Prostate gland (tissue), 2 donors: Measurements from ENCODE around the gene PSORS1C1. TPM values are rescaled to one million over a fixed set of nuclear protein-coding genes. Genes with fewer than 3 reads are reported as not detected.
A peak's percentile ranks its signal among the peaks of the same experiment; 100 is the strongest.

Experiments
- DNase-seq: peaks from one replicate; pipeline ENCODE4 v3.0.0-alpha.2; 2019; ENCODE audit warnings: low spot score
- H3K27ac ChIP-seq, 2 donors: fragments of 200-600 bp; sonication (generic); 2 replicates each; pipeline ENCODE4 v1.5.1; 2017 to 2019
- H3K27me3 ChIP-seq: fragments of 200-600 bp; sonication (generic); replicated peaks from 2 replicates; pipeline ENCODE4 v1.5.1; 2019; ENCODE audit not compliant: insufficient read depth
- H3K36me3 ChIP-seq, 2 donors: fragments of 200-600 bp; sonication (generic); 1 replicate in 1 of 2; 2 replicates in 1 of 2; pipeline versions ENCODE4 v1.5.1 to v1.8.1; 2017 to 2019
- H3K4me1 ChIP-seq: fragments of 200-600 bp; sonication (generic); replicated peaks from 2 replicates; pipeline ENCODE4 v1.5.1; 2019
- H3K4me3 ChIP-seq, 2 donors: fragments of 200-600 bp; sonication (generic); 2 replicates each; pipeline ENCODE4 v1.5.1; 2017 to 2019
- H3K9me3 ChIP-seq: fragments of 200-600 bp; sonication (generic); 2 replicates; pipeline ENCODE4 v1.5.1; 2017
- CTCF ChIP-seq, 4 experiments: fragments of 200-600 bp in 2 of 4; fragments of 450-650 bp in 2 of 4; sonication (generic) in 2 of 4; IDR thresholded peaks; 1 replicate in 3 of 4; 2 replicates in 1 of 4; pipeline ENCODE4 v1.5.1; 2016 to 2019; ENCODE audit warnings: antibody characterized with exemption in 4 of 4, mild to moderate bottlenecking in 2 of 4, moderate library complexity in 2 of 4
- POLR2A ChIP-seq: fragments of 450-650 bp; IDR thresholded peaks from one replicate; pipeline ENCODE4 v1.6.1; 2016; ENCODE audit warnings: antibody characterized with exemption, mild to moderate bottlenecking
- POLR2AphosphoS5 ChIP-seq: sonication (generic); formaldehyde crosslinking; IDR thresholded peaks from one replicate; pipeline ENCODE4 v1.6.1; 2017; ENCODE audit warnings: antibody characterized with exemption
- WGBS: methylation state at CpG from one replicate; pipeline ENCODE4 v1.1.5; 2018; 5-methylcytosine and 5-hydroxymethylcytosine counted together
- intact Hi-C: fragments of 100-400 bp; cut with DNase I; formaldehyde crosslinking; loops from one replicate; pipeline ENCODE4 v1.14.2; 2022
- total RNA-seq, 2 donors: library from RNA; depleted of rRNA; stranded (reverse); fragments of >200 nt; gene quantifications; one replicate each; pipeline ENCODE4 v1.1.0, GENCODE V29; 2016

Gene PSORS1C1
- total RNA-seq, 2 donors from 2014 or later, result 1.2 to 3.5 TPM

- intact Hi-C loops, result no loop called here
- Histone ChIP-seq H3K4me1 (no peaks in the 10 kb centered on the region), H3K9me3 (no peaks in the 10 kb centered on the region), H3K27me3 (no peaks in the 10 kb centered on the region), H3K36me3 (no peaks in the 10 kb centered on the region), H3K27ac (no peak overlapping the region), H3K4me3 (no peak overlapping the region)
- TF ChIP-seq CTCF (IDR thresholded peaks at IDR 0.05) (no peak), POLR2AphosphoS5 (no peak), POLR2A (no peak)
- DNase-seq, result no peak
- 86% methylated on average over 18 of the region's 18 CpGs for WGBS
Observed at GRCh38 chr6:31144296-31144969, 29.8 kb downstream of the PSORS1C1 start.

- Histone ChIP-seq H3K4me3 (no peak overlapping the region), H3K27me3 (no peaks in the 10 kb centered on the region), H3K9me3 (no peaks in the 10 kb centered on the region), H3K27ac (no peak overlapping the region), H3K36me3 (no peaks in the 10 kb centered on the region), H3K4me1 (no peaks in the 10 kb centered on the region)
- no peak for DNase-seq
- TF ChIP-seq POLR2AphosphoS5 (no peak), POLR2A (no peak), CTCF (IDR thresholded peaks at IDR 0.05) (no peak)
- WGBS, result 87% methylated on average over 11 of the region's 11 CpGs
- intact Hi-C loops, result no loop called here
Observed at GRCh38 chr6:31144970-31145340, 30.4 kb downstream of the PSORS1C1 start.

- no peaks in the 10 kb centered on the region for H3K36me3 ChIP-seq
- no peak overlapping the region for H3K27ac ChIP-seq
- intact Hi-C loops, result no loop called here
- H3K27me3 ChIP-seq, result no peaks in the 10 kb centered on the region
- no peak for DNase-seq
- H3K4me1 ChIP-seq, result no peaks in the 10 kb centered on the region
- 97% methylated on average over 10 of the region's 10 CpGs for WGBS
- H3K4me3 ChIP-seq, result no peak overlapping the region
- no peaks in the 10 kb centered on the region for H3K9me3 ChIP-seq
- TF ChIP-seq POLR2A (no peak), POLR2AphosphoS5 (no peak), CTCF (IDR thresholded peaks at IDR 0.05) (no peak)
Observed at GRCh38 chr6:31145386-31145785, 30.8 kb downstream of the PSORS1C1 start.

GRCh38 chr6:31149827-31150447, 35.3 kb downstream of the PSORS1C1 start:
- 83% methylated on average over 6 of the region's 6 CpGs for WGBS
- DNase-seq, result no peak
- no peaks in the 10 kb centered on the region for H3K36me3 ChIP-seq

More at GRCh38 chr6:31149827-31150447, 35.3 kb downstream of the PSORS1C1 start:
- Histone ChIP-seq H3K27me3 (no peaks in the 10 kb centered on the region), H3K27ac (no peak overlapping the region), H3K9me3 (no peaks in the 10 kb centered on the region), H3K4me3 (no peak overlapping the region), H3K4me1 (no peaks in the 10 kb centered on the region)
- intact Hi-C loops, result no loop called here
- TF ChIP-seq POLR2A (no peak), CTCF (IDR thresholded peaks at IDR 0.05) (no peak), POLR2AphosphoS5 (peak; percentile 34)
